Motor neuron (in vitro differentiated cells): Measurements from ENCODE around the gene NOL6. TPM values are rescaled to one million over a fixed set of nuclear protein-coding genes. Genes with fewer than 3 reads are reported as not detected.
"Not testable (repeated sequence)": the region's sequence is repeated elsewhere in the genome, so short reads cannot be mapped to it uniquely, and the experiment has no call there.

Source experiments
- ATAC-seq, 8 experiments: fragments of 200-7000 bp; cut with Tn5 transposase; replicated peaks in 6 of 8; 2 replicates each; pipeline ENCODE4 v1.8.0; 2021; ENCODE audit warnings: mild to moderate bottlenecking in 8 of 8, moderate library complexity in 8 of 8
- H3K27ac ChIP-seq, 2 donors: fragments of 250-450 bp; sonication (Bioruptor Pico); 2 replicates each; pipeline ENCODE4 v1.9.0; 2021; ENCODE audit warnings: antibody characterized with exemption in 2 of 2, mild to moderate bottlenecking in 2 of 2, moderate library complexity in 1 of 2
- H3K4me1 ChIP-seq, 2 donors: fragments of 250-450 bp; sonication (Bioruptor Pico); replicated peaks in 1 of 2; 2 replicates each; pipeline ENCODE4 v1.6.1; 2021; ENCODE audit warnings: antibody characterized with exemption in 2 of 2, mild to moderate bottlenecking in 2 of 2, moderate library complexity in 1 of 2
- H3K4me3 ChIP-seq, 5 donors: fragments of 250-450 bp; sonication (Bioruptor Pico); 2 replicates each; pipeline ENCODE4 v1.9.0; 2021; ENCODE audit warnings: antibody characterized with exemption in 5 of 5, mild to moderate bottlenecking in 5 of 5, moderate library complexity in 4 of 5
- WGBS, 10 experiments: fragments of 450-650 bp; shearing (Covaris generic); methylation state at CpG; one replicate each; pipeline ENCODE4 v1.0.0; 2022; 5-methylcytosine and 5-hydroxymethylcytosine counted together
- in situ Hi-C, 9 experiments: fragments of 400-800 bp; cut with MboI; loops; one replicate each; pipeline ENCODE4 v1.15.0; 2021; ENCODE audit warnings: low sequenced_read_pairs in 9 of 9, low pct_unique_long_range_greater_than_20kb in 2 of 9; ENCODE audit not compliant: unreplicated experiment in 9 of 9
- total RNA-seq, 8 experiments: library from RNA; unstranded; fragments of 300-600 nt; gene quantifications; 2 replicates each; pipeline versions ENCODE4 v1.2.3 to v1.2.4, GENCODE V29; 2022

NOL6 gene
- total RNA-seq, 8 experiments from 2014 or later: 15.5 to 55.1 (median 26.3) TPM

- no peak overlapping the region for H3K27ac ChIP-seq
- ATAC-seq: peak in 3 of 8 experiments; percentile 60 to 90 (median 85)
- in situ Hi-C loops: no loop called here
- WGBS, 10 experiments: 0 to 86% (median 28%) methylated on average over 1 to 2 of the region's 2 CpGs; no CpG with 5 or more reads in 2 of the 10 experiments
- H3K4me3 ChIP-seq: no peak overlapping the region
- H3K4me1 ChIP-seq: no peaks in the 10 kb centered on the region
Observed at GRCh38 chr9:33489066-33489465, 15.3 kb upstream of the NOL6 start.

GRCh38 chr9:33485312-33485711 lies 11.6 kb upstream of the NOL6 start:
- H3K4me3 ChIP-seq, in situ Hi-C loops, ATAC-seq, H3K4me1 ChIP-seq, H3K27ac ChIP-seq: not testable (repeated sequence)

- in situ Hi-C loops: no loop called here
- 50 to 100% (median 89%) methylated on average over 1 to 5 of the region's 6 CpGs; no CpG with 5 or more reads in 2 of the 10 experiments for WGBS, 10 experiments
Observed at GRCh38 chr9:33480976-33481375, 7.3 kb upstream of the NOL6 start.

GRCh38 chr9:33480106-33480505 lies 6.4 kb upstream of the NOL6 start:
- WGBS, 10 experiments: 0 to 93% (median 67%) methylated on average over 1 to 2 of the region's 2 CpGs; no CpG with 5 or more reads in 3 of the 10 experiments
- H3K4me3 ChIP-seq: no peak overlapping the region
- H3K4me1 ChIP-seq: no peaks in the 10 kb centered on the region
- peak in 3 of 8 experiments; percentile 98 to 99 (median 99) for ATAC-seq
- H3K27ac ChIP-seq: no peak overlapping the region
- in situ Hi-C loops: no loop called here

More at GRCh38 chr9:33480976-33481375, 7.3 kb upstream of the NOL6 start:
- H3K4me1 ChIP-seq: no peaks in the 10 kb centered on the region
- no peak for ATAC-seq
- H3K4me3 ChIP-seq: no peak overlapping the region
- H3K27ac ChIP-seq: no peak overlapping the region

GRCh38 chr9:33476503-33476902 lies 2.8 kb upstream of the NOL6 start:
- Histone ChIP-seq H3K27ac (no peak overlapping the region), H3K4me1 (peaks cover 7 to 9% of the 10 kb centered on the region in 2 donors), H3K4me3 (no peak overlapping the region)
- no peak for ATAC-seq
- in situ Hi-C loops: no loop called here
- 57 to 100% (median 93%) methylated on average over 1 to 10 of the region's 10 CpGs; no CpG with 5 or more reads in 1 of the 10 experiments for WGBS, 10 experiments

GRCh38 chr9:33475357-33475756 lies 1.6 kb upstream of the NOL6 start:
- 20 to 100% (median 80%) methylated on average over 1 of the region's 1 CpG; no CpG with 5 or more reads in 5 of the 10 experiments for WGBS, 10 experiments
- peaks cover 7 to 9% of the 10 kb centered on the region in 2 donors for H3K4me1 ChIP-seq
- in situ Hi-C loops: no loop called here
- H3K4me3 ChIP-seq: no peak overlapping the region
- no peak for ATAC-seq
- H3K27ac ChIP-seq: no peak overlapping the region

- Histone ChIP-seq H3K4me1 (peaks cover 7 to 9% of the 10 kb centered on the region in 2 donors), H3K27ac (peak overlapping the region; percentile 40 to 76), H3K4me3 (peak overlapping the region; percentile 68 to 97 (median 81))
- ATAC-seq: peak in 6 of 8 experiments; percentile 1 to 10 (median 4)
- 0 to 40% (median 10%) methylated on average over 1 to 11 of the region's 18 CpGs; no CpG with 5 or more reads in 2 of the 10 experiments for WGBS, 10 experiments
- in situ Hi-C loops: no loop called here
Observed at GRCh38 chr9:33472881-33473615, 676 bp downstream of the NOL6 start.

- Histone ChIP-seq H3K4me1 (peaks cover 7 to 9% of the 10 kb centered on the region in 2 donors), H3K27ac (no peak overlapping the region), H3K4me3 (peak overlapping the region; percentile 68 to 97 (median 81))
- in situ Hi-C loops: no loop called here
- ATAC-seq: no peak
- WGBS, 10 experiments: 70 to 100% (median 82%) methylated on average over 1 to 13 of the region's 16 CpGs; no CpG with 5 or more reads in 2 of the 10 experiments
Observed at GRCh38 chr9:33472171-33472880, 1.4 kb downstream of the NOL6 start.

GRCh38 chr9:33471361-33471760 lies 2.4 kb downstream of the NOL6 start:
- in situ Hi-C loops: no loop called here
- 11 to 100% (median 71%) methylated on average over 1 to 2 of the region's 2 CpGs; no CpG with 5 or more reads in 2 of the 10 experiments for WGBS, 10 experiments
- ATAC-seq: no peak

GRCh38 chr9:33469891-33470290 lies 3.8 kb downstream of the NOL6 start:
- in situ Hi-C loops: no loop called here
- no peak for ATAC-seq
- WGBS, 10 experiments: 60 to 100% (median 100%) methylated on average over 1 to 3 of the region's 6 CpGs; no CpG with 5 or more reads in 4 of the 10 experiments
- H3K27ac ChIP-seq: no peak overlapping the region
- H3K4me3 ChIP-seq: no peak overlapping the region
- peaks cover 7 to 9% of the 10 kb centered on the region in 2 donors for H3K4me1 ChIP-seq

More at GRCh38 chr9:33471361-33471760, 2.4 kb downstream of the NOL6 start:
- Histone ChIP-seq H3K4me3 (no peak overlapping the region), H3K27ac (no peak overlapping the region), H3K4me1 (peaks cover 7 to 9% of the 10 kb centered on the region in 2 donors)

GRCh38 chr9:33468797-33469621 lies 4.7 kb downstream of the NOL6 start:
- Histone ChIP-seq H3K4me3 (no peak overlapping the region), H3K27ac (no peak overlapping the region), H3K4me1 (peaks cover 7 to 9% of the 10 kb centered on the region in 2 donors)
- no peak for ATAC-seq
- 93 to 100% (median 95%) methylated on average over 3 to 4 of the region's 21 CpGs; no CpG with 5 or more reads in 5 of the 10 experiments for WGBS, 10 experiments
- in situ Hi-C loops: no loop called here

GRCh38 chr9:33468215-33468730 lies 5.5 kb downstream of the NOL6 start:
- Histone ChIP-seq H3K4me3 (no peak overlapping the region), H3K4me1 (peaks cover 7 to 9% of the 10 kb centered on the region in 2 donors), H3K27ac (no peak overlapping the region)
- in situ Hi-C loops: no loop called here
- WGBS, 10 experiments: 40 to 100% (median 93%) methylated on average over 1 to 2 of the region's 4 CpGs; no CpG with 5 or more reads in 7 of the 10 experiments
- no peak for ATAC-seq
